Measurements from ENCODE around the gene HSD17B2. TPM values are rescaled to one million over a fixed set of nuclear protein-coding genes. Genes with fewer than 3 reads are reported as not detected.

Gene HSD17B2
- polyA plus RNA-seq, 1 experiment, result 0.60 TPM

GRCh38 chr16:82129881-82130280 is 94.8 kb downstream of the HSD17B2 start:
- no peak for DNase-seq (ENCODE audit: low read depth)
- TF ChIP-seq, protein P1, sequence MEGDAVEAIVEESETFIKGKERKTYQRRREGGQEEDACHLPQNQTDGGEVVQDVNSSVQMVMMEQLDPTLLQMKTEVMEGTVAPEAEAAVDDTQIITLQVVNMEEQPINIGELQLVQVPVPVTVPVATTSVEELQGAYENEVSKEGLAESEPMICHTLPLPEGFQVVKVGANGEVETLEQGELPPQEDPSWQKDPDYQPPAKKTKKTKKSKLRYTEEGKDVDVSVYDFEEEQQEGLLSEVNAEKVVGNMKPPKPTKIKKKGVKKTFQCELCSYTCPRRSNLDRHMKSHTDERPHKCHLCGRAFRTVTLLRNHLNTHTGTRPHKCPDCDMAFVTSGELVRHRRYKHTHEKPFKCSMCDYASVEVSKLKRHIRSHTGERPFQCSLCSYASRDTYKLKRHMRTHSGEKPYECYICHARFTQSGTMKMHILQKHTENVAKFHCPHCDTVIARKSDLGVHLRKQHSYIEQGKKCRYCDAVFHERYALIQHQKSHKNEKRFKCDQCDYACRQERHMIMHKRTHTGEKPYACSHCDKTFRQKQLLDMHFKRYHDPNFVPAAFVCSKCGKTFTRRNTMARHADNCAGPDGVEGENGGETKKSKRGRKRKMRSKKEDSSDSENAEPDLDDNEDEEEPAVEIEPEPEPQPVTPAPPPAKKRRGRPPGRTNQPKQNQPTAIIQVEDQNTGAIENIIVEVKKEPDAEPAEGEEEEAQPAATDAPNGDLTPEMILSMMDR (IDR thresholded peaks at IDR 0.05; ENCODE audit: insufficient read depth, low read depth, low read length), result no peak
- Histone ChIP-seq H3K27me3 (ENCODE audit: control insufficient read depth, insufficient read depth, low read length) (no peaks in the 10 kb centered on the region), H3K4me3 (ENCODE audit: low read depth, low read length) (no peak overlapping the region), H3K36me3 (ENCODE audit: control insufficient read depth, insufficient read depth, low read length) (no peaks in the 10 kb centered on the region)
- ChIA-PET POLR2A (no interaction called here), CTCF (interaction anchor here (1.0 kb wide), 1 partner anchor 11 kb away, joined by 5 read pairs; no protein-coding TSS in a partner anchor)

GRCh38 chr16:82133798-82134197 is 98.7 kb downstream of the HSD17B2 start:
- POLR2A ChIA-PET, result no interaction called here
- H3K4me3 ChIP-seq (ENCODE audit: low read depth, low read length), result no peak overlapping the region
- no peaks in the 10 kb centered on the region for H3K36me3 ChIP-seq (ENCODE audit: control insufficient read depth, insufficient read depth, low read length)
- CTCF ChIA-PET, result interaction anchor here (2.0 kb wide), 1 partner anchor 19 kb away, joined by 5 read pairs; no protein-coding TSS in a partner anchor
- no peaks in the 10 kb centered on the region for H3K27me3 ChIP-seq (ENCODE audit: control insufficient read depth, insufficient read depth, low read length)
- no peak for DNase-seq (ENCODE audit: low read depth)
- TF ChIP-seq, protein P1 (IDR thresholded peaks at IDR 0.05; ENCODE audit: insufficient read depth, low read depth, low read length), result no peak

DNA sequence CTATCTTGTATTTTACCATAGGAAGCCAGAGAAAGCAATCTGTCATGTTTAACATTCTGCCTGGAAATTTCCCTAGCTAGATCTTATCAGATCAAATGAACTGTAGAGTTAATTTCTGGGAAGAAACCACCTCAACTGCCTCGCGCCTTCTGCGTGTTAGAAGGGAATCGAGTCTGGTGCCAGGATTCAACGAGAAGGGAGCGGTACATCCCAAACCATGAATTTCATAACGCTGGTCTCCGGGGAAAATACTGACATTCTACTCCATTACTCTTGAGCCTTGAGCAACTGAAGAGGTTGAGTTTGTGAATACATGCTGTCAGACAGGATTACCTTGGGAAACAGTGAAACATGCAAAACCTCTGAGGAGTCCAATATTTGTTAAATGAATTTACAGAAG is 99.8 kb downstream of the HSD17B2 start:
- TF ChIP-seq, protein P1 (IDR thresholded peaks at IDR 0.05; ENCODE audit: insufficient read depth, low read depth, low read length), result no peak
- Histone ChIP-seq H3K36me3 (ENCODE audit: control insufficient read depth, insufficient read depth, low read length) (no peaks in the 10 kb centered on the region), H3K27me3 (ENCODE audit: control insufficient read depth, insufficient read depth, low read length) (no peaks in the 10 kb centered on the region), H3K4me3 (ENCODE audit: low read depth, low read length) (no peak overlapping the region)
- POLR2A ChIA-PET, result no interaction called here
- CTCF ChIA-PET, result interaction anchor here (2.0 kb wide), 1 partner anchor 18 kb away, joined by 5 read pairs; no protein-coding TSS in a partner anchor
- no peak for DNase-seq (ENCODE audit: low read depth)

DNA sequence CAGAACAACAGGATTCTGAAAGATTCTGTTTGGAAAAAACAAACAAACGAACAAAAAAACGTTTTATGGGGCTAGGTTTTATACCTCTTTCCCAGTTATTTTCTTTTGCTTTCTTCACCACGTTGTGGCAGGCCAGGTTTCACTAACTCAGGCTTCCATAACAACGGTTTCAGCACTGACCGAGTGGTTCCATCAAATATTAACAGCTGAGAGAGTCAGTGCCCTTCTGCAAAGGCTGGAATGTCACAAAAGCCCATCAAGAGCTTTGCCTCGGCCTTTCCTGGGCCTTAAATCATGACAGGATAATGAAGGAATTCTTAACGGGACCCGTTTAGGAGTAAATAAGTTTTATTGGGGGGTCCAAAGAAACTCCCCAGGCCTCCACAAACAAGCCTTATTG is 100.8 kb downstream of the HSD17B2 start:
- CTCF ChIA-PET, result interaction anchor here (1.1 kb wide), 1 partner anchor 10 kb away, joined by 3 read pairs; no protein-coding TSS in a partner anchor
- H3K27me3 ChIP-seq (ENCODE audit: control insufficient read depth, insufficient read depth, low read length), result no peaks in the 10 kb centered on the region
- no peak overlapping the region for H3K4me3 ChIP-seq (ENCODE audit: low read depth, low read length)
- POLR2A ChIA-PET, result interaction anchor here (0.6 kb wide), 1 partner anchor 14 kb away, joined by 4 read pairs; no protein-coding TSS in a partner anchor
- no peak for DNase-seq (ENCODE audit: low read depth)
- no peaks in the 10 kb centered on the region for H3K36me3 ChIP-seq (ENCODE audit: control insufficient read depth, insufficient read depth, low read length)
- TF ChIP-seq, protein P1 (IDR thresholded peaks at IDR 0.05; ENCODE audit: insufficient read depth, low read depth, low read length), result no peak

DNA sequence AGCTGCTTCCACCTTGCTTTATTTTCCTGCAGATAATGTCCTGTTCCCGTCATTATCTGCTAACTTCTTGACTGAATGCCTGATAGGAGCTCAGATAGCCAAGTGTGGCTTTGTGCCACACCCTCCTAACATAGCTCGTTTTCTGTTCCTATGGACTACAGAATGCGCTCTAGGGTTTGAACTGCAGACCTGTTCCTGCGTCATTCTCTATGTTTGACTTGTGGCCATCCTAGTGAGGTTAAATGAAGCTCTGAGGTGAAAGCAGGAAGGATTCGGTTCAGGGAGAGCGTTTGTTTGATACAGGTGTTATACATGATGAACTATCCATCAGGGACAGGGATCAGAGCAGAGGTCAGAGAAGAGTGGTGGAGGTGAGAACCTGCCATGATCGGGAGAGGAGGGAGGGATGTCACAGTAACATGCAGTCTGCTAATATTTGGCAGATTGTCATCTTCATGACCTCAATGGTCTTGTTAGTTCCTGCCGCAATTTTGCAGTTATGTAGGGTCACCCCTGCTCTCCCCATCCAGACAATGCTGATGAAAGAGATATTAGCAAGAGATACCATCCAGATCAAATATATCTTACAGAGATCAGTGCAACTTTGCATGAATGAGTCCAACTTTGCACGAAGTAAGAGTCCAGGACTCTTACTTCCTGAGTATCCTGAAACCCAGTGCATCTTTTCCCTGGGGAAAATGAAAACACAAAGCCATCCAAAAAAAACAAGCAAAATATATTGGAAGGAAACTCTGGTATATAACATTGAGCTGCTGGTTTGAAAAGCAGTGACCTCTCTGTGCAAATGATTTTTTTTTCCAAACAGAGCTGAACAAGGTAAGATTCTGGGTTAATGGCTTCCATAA is 102.1 kb downstream of the HSD17B2 start:
- CTCF ChIA-PET, result interaction anchor here (1.1 to 1.7 kb wide), 2 partner anchors 8 to 23 kb away, joined by 3 read pairs; no protein-coding TSS in a partner anchor
- H3K4me3 ChIP-seq (ENCODE audit: low read depth, low read length), result no peak overlapping the region
- POLR2A ChIA-PET, result no interaction called here
- DNase-seq (ENCODE audit: low read depth), result no peak
- H3K36me3 ChIP-seq (ENCODE audit: control insufficient read depth, insufficient read depth, low read length), result no peaks in the 10 kb centered on the region
- TF ChIP-seq, protein P1 (IDR thresholded peaks at IDR 0.05; ENCODE audit: insufficient read depth, low read depth, low read length), result no peak
- no peaks in the 10 kb centered on the region for H3K27me3 ChIP-seq (ENCODE audit: control insufficient read depth, insufficient read depth, low read length)

Measured in BJ (cell line).